Right atrium auricular region (tissue), 2 donors: ENCODE results near the gene ISY1. TPM values are rescaled to one million over a fixed set of nuclear protein-coding genes. Genes with fewer than 3 reads are reported as not detected.
"Not testable (repeated sequence)": the region's sequence is repeated elsewhere in the genome, so short reads cannot be mapped to it uniquely, and the experiment has no call there.

Experiments used
- DNase-seq: peaks from one replicate; pipeline ENCODE4 v3.0.0-alpha.2; 2019; ENCODE audit warnings: low spot score
- H3K27ac ChIP-seq, 2 donors: fragments of 200-600 bp; sonication (generic); 1 replicate in 1 of 2; 2 replicates in 1 of 2; pipeline ENCODE4 v1.5.1; 2016 to 2019
- H3K27me3 ChIP-seq, 2 donors: fragments of 200-600 bp; sonication (generic); one replicate each; pipeline versions ENCODE4 v1.5.1 to v1.6.0; 2017 to 2019
- H3K36me3 ChIP-seq: fragments of 200-600 bp; sonication (generic); one replicate; pipeline ENCODE4 v1.5.1; 2016
- H3K4me1 ChIP-seq, 2 donors: fragments of 200-600 bp; sonication (generic); one replicate each; pipeline versions ENCODE4 v1.5.1 to v1.6.0; 2017 to 2019
- H3K4me3 ChIP-seq, 2 donors: fragments of 200-600 bp; sonication (generic); 1 replicate in 1 of 2; 2 replicates in 1 of 2; pipeline ENCODE4 v1.5.1; 2017 to 2019; ENCODE audit warnings: mild to moderate bottlenecking in 1 of 2, moderate library complexity in 1 of 2
- H3K9me3 ChIP-seq, 2 donors: fragments of 200-600 bp; sonication (generic); one replicate each; pipeline ENCODE4 v1.5.1; 2019
- total RNA-seq, 2 donors: library from RNA; depleted of rRNA; stranded (reverse); fragments of >200 nt; gene quantifications; one replicate each; pipeline ENCODE4 v1.1.0, GENCODE V29; 2016
- TF ChIP-seq, protein P1 (sequence below), 2 donors: fragments of 200-600 bp; sonication (generic); IDR thresholded peaks; one replicate each; pipeline ENCODE4 v1.5.1; 2019; ENCODE audit warnings: antibody characterized with exemption in 2 of 2

Gene ISY1
- total RNA-seq, 2 donors from 2014 or later = 14.3 to 19.6 TPM

DNA sequence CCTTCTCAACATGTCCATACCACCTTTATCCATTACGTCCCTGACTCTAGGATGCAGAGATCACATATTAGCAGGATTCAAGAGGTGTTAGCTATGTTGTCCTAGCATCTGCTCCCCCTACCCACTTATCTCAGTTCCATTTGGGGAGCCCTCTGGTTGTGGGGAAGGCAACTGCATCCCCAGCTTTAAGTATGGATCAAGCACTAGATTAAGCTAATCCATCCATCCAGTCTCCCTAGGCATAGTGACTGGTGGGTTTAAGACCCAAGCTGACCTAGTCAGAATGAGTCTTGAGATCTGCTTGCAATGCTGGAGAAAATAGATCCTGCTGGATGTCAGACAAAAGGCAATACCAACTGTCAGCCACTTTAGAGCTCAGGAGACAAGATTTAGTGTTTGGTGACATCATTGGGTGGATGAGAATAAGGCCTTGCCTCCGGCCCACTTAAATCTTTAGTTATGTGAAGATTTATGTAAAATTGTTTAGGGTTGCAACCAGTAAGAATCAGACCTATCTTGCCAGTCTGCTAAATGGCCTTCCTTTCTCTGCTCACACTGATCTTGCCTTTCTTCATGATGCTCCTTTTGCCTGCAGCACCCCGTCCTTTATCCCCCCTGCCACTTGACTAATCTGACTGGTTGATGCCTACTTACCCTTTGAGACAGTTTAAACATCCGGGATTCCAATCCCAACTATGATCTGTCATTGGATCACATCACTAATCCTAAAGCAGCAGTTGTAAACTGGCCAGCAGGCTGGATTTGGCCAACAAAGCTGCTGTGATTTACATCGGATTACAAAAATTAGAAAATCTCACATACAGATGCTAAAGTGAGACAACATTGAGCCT, 2.1 kb upstream of the ISY1 start:
- TF ChIP-seq, protein P1, sequence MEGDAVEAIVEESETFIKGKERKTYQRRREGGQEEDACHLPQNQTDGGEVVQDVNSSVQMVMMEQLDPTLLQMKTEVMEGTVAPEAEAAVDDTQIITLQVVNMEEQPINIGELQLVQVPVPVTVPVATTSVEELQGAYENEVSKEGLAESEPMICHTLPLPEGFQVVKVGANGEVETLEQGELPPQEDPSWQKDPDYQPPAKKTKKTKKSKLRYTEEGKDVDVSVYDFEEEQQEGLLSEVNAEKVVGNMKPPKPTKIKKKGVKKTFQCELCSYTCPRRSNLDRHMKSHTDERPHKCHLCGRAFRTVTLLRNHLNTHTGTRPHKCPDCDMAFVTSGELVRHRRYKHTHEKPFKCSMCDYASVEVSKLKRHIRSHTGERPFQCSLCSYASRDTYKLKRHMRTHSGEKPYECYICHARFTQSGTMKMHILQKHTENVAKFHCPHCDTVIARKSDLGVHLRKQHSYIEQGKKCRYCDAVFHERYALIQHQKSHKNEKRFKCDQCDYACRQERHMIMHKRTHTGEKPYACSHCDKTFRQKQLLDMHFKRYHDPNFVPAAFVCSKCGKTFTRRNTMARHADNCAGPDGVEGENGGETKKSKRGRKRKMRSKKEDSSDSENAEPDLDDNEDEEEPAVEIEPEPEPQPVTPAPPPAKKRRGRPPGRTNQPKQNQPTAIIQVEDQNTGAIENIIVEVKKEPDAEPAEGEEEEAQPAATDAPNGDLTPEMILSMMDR (IDR thresholded peaks at IDR 0.05) = no peak
- H3K27ac ChIP-seq = peak overlapping the region in 1 of 2 donors; percentile 95
- H3K36me3 ChIP-seq = peaks cover 34% of the 10 kb centered on the region
- H3K27me3 ChIP-seq = no peaks in the 10 kb centered on the region
- no peak for DNase-seq
- peaks cover 0 to 24% of the 10 kb centered on the region in 2 donors for H3K4me1 ChIP-seq
- H3K4me3 ChIP-seq = no peak overlapping the region
- H3K9me3 ChIP-seq = no peaks in the 10 kb centered on the region

DNA sequence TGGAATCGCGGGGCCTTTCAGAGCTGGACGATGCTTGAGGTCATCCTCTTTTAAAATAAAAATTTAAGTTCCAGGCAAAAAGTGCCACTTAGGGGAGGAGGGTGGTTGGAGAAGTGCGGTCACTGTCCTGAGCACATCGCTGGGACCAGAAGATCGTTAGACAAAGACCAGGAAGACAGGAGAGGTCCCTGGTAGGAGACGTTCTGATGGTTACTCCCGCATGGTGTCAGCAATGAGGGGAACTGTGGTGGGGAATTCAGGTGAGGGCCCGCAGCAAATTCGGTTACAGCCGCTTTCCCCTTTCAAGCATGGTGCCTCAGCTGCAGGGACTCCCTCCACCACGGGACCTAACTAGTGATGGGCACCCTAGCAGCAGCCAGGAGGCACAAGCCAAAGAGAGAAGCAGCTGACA, 1.0 kb upstream of the ISY1 start:
- Histone ChIP-seq H3K27me3 (no peaks in the 10 kb centered on the region), H3K4me3 (peak overlapping the region; percentile 82 to 84), H3K36me3 (peaks cover 34% of the 10 kb centered on the region), H3K4me1 (peaks cover 0 to 24% of the 10 kb centered on the region in 2 donors), H3K9me3 (no peaks in the 10 kb centered on the region), H3K27ac (peak overlapping the region; percentile 92 to 95)
- no peak for DNase-seq
- TF ChIP-seq, protein P1 (IDR thresholded peaks at IDR 0.05) = peak in 1 of 2 donors; percentile 10

DNA sequence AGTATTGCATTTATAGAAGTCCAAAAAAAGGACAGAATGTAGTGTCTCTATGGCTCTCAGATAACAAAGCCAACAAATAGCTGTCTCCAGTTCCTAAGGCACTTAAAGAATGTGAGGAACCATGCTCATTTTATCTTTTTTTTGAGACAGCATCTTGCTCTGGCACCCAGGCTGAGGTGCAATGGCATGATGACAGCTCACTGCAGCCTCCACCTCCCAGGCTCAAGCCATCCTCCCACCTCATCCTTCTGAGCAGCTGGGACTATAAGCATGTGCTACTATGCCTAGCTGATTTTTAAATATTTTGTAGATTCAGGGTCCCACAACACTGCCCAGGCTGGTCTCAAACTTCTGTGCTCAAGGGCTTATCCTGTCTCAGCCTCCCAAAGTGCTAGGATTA, 16.1 kb downstream of the ISY1 start:
- Histone ChIP-seq H3K27me3 (no peaks in the 10 kb centered on the region), H3K4me1 (no peaks in the 10 kb centered on the region), H3K4me3 (no peak overlapping the region), H3K27ac (no peak overlapping the region), H3K36me3 (peaks cover 29% of the 10 kb centered on the region), H3K9me3 (no peaks in the 10 kb centered on the region)
- DNase-seq = no peak
- TF ChIP-seq, protein P1 (IDR thresholded peaks at IDR 0.05) = no peak

DNA sequence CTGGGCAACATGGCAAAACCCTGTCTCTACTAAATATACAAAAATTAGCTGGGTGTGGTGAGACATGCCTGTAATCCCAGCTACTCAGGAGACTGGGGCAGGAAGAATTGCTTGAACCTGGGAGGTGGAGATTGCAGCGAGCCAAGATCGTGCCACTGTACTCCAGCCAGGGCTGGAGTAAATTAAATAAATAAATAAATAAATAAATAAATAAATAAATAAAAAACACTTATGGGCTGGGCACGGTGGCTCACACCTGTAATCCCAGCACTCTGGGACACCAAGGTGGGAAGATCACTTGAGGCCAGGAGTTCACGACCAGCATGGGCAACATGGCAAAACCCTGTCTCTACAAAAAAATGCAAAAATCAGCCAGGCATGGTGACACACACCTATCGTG, 19.9 kb downstream of the ISY1 start:
- not testable (repeated sequence) for H3K4me1 ChIP-seq, H3K4me3 ChIP-seq, H3K9me3 ChIP-seq, H3K27ac ChIP-seq, H3K27me3 ChIP-seq, DNase-seq
- H3K36me3 ChIP-seq = peaks cover 58% of the 10 kb centered on the region

DNA sequence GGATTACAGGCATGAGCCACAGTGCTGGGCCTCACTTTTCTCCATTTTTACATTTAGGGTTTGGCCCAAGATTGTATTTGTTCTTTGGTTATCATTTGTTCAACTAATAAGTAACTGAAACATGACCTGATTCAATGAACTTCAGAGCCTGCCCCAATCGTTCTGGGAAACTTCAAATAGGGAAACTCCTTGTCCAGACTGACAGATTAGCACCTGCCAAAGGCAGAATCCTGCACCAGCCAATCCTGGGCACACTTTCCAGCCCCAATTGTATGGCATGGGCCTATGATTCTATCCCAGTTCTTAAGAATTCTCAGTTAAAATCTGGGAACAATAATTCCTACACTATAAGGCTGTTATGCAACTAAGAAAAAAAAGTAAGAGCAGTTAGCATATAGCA, 21.0 kb downstream of the ISY1 start:
- no peaks in the 10 kb centered on the region for H3K27me3 ChIP-seq
- DNase-seq = no peak
- TF ChIP-seq, protein P1 (IDR thresholded peaks at IDR 0.05) = no peak

DNA sequence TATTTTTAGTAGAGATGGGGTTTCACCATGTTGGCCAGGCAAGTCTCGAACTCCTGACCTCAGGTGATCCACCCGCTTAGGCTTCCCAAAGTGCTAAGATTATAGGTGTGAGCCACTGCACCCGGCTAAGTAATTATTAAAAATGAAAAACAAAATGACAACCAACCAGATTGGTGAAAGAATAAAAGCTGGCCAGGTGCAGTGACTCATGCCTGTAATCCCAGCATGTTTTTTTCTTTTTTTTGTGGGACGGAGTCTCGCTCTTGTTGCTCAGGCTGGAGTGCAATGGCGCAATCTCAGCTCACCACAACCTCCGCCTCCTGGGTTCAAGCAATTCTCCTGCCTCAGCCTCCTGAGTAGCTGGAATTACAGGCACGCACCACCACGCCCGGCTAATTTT, 24.6 kb downstream of the ISY1 start:
- not testable (repeated sequence) for DNase-seq, H3K9me3 ChIP-seq, H3K27ac ChIP-seq, H3K4me1 ChIP-seq, H3K4me3 ChIP-seq, H3K27me3 ChIP-seq
- H3K36me3 ChIP-seq = peaks cover 73% of the 10 kb centered on the region

More for the DNA sequence above, 21.0 kb downstream of the ISY1 start:
- H3K4me1 ChIP-seq = no peaks in the 10 kb centered on the region
- H3K9me3 ChIP-seq = no peaks in the 10 kb centered on the region
- no peak overlapping the region for H3K4me3 ChIP-seq
- H3K27ac ChIP-seq = no peak overlapping the region
- peaks cover 52% of the 10 kb centered on the region for H3K36me3 ChIP-seq
